HG03378 (cell line): ENCODE results near the gene LRFN4.

ENCODE experiments used
- ATAC-seq: cut with Tn5 transposase; IDR thresholded peaks from one replicate; pipeline ENCODE4 v1.9.1; 2021; ENCODE audit warnings: mild to moderate bottlenecking, moderate library complexity; ENCODE audit not compliant: unreplicated experiment

The LRFN4 gene

DNA sequence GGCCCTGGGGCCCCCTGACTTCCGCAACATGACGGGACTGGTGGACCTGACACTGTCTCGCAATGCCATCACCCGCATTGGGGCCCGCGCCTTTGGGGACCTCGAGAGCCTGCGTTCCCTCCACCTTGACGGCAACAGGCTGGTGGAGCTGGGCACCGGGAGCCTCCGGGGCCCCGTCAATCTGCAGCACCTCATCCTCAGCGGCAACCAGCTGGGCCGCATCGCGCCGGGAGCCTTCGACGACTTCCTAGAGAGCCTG is 992 bp downstream of the LRFN4 start:
- no peak for ATAC-seq

DNA sequence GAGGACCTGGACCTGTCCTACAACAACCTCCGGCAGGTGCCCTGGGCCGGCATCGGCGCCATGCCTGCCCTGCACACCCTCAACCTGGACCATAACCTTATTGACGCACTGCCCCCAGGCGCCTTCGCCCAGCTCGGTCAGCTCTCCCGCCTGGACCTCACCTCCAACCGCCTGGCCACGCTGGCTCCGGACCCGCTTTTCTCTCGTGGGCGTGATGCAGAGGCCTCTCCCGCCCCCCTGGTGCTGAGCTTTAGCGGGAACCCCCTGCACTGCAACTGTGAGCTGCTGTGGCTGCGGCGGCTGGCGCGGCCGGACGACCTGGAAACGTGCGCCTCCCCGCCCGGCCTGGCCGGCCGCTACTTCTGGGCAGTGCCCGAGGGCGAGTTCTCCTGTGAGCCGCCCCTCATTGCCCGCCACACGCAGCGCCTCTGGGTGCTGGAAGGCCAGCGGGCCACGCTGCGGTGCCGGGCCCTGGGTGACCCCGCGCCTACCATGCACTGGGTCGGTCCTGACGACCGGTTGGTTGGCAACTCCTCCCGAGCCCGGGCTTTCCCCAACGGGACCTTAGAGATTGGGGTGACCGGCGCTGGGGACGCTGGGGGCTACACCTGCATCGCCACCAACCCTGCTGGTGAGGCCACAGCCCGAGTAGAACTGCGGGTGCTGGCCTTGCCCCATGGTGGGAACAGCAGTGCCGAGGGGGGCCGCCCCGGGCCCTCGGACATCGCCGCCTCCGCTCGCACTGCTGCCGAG is 1.5 kb downstream of the LRFN4 start:
- no peak for ATAC-seq

GRCh38 chr11:66858939-66859685 is 2.2 kb downstream of the LRFN4 start:
- no peak for ATAC-seq

- ATAC-seq, result no peak
Observed at GRCh38 chr11:66859686-66860448, 3.0 kb downstream of the LRFN4 start.

- no peak for ATAC-seq
Observed at GRCh38 chr11:66860449-66860831, 3.6 kb downstream of the LRFN4 start.

GRCh38 chr11:66861038-66861773 is 4.3 kb downstream of the LRFN4 start:
- no peak for ATAC-seq

- no peak for ATAC-seq
Observed at GRCh38 chr11:66861774-66862558, 5.1 kb downstream of the LRFN4 start.

GRCh38 chr11:66862559-66863037 is 5.7 kb downstream of the LRFN4 start:
- ATAC-seq, result no peak

DNA sequence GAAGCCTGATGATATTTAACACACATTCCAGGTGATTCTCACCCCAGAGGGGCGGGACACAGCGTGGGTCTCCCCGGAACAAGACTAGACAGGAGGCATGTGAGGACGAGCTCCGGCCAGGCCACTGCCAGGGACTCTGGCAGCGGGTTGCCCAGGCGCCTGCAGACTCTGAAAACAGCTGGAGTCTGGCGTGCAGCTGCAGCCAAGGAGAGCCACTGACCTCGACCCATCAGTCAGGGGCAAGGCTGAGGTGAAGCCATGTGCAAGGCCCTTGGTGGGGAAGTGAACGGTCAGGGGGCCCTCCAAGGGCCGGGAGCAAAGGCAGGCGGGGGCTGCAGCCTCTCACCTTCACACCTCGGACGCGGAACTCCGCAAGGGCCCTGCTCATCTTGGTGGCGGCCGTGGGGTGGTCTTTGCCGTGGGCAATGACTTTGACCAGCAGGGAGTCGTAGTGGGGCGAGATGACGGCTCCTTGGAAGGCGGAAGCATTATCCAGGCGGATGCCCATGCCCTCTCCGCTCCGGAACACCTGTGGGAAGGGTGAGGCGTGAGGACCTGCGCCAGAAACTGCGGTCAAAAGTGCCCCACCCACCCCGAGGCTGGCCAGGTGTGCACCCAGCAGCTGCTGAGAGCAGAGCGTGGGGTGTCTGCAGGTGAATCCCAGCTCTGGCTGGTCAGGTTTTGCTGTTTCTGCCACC is 6.7 kb downstream of the LRFN4 start:
- no peak for ATAC-seq

DNA sequence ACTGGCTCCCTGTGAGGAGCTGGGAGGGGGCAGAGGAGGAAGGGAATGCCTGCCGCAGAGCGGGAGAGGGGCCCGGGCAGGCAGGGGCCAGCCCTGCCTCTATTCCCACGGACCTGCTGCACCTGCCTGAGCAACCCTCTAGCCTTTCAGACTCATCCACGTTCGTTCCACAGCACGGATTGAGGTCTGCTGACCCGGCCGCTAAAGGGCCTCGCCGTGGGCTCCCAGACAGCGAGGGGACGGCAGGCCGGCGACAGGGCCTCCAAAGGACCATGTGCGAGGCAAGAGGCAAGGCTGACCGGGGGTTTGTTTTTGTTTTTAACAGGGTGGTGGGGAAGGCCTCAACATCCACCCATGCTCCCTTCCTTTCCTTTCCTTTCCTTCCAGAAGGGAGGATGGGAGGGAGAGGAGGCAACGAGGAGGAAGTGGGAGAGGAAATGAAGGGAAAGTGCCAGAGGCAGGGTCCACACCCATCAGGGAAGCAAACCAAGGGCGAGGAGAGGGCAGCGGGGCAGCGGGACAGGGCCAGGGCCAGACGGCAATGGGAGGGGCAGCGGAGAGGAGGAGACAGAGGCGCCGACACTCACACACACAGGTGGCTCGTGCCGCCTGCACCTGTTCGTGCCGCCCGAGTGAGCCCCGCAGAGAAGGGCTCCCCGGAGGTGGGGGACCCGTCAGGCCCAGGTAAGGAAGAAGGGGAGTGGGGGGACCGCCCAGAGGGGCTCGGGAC is 7.5 kb downstream of the LRFN4 start:
- ATAC-seq, result no peak

DNA sequence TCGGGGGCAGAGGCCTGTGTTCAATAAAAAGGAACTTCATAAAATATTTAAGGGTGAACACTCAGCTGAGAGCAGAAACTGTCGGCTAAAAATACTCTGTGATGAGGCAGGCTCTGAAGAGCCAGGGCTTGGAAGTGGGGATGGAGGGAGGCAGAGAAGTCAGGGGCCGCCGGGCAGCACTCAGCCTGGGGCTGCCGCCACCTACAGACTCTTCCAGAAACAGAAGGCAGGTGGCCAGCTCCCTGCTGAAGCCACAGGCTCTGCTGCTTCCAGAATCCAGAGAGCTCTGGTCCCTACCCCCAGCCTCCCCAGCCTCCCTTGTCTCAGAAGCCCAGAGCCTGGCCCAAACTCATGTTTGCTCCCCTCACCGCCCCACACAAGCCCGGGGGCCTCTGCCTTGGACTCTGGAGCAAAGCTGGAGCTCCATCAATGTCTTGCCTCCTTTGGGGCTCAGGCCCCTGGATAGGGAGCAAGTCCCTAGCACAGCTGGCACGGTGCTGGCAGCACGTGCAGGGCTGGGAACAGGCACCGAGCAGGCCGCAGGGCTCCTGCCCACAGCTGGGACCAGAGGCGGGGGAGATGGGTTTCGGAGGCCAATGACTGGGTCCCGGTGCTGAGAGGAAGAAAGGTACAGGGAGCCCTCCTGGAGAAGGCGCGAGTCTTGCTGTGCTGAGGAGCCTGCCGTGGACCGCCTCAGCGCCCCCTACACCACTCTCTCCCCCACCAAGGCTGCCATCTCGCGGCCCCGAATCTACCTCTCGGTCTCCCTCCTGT is 8.2 kb downstream of the LRFN4 start:
- no peak for ATAC-seq

DNA sequence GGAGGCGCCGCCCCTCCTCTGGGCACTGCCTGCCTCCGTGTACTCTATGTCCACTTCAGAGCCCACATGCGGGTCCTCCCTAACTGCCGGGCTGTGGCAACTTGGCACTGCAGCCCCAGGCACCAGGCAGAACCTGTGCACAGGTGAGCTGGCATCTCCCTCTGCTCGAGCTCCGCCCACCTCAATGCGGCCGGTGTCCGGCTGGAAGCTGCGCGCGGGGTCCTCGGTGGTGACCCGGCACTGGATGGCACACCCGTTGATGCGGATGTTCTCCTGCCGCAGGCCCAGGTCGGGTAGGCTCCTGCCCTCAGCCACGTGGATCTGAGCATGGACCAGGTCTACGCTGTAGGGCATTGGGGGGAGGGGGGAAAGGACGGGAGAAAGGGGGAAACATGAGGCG is 9.1 kb downstream of the LRFN4 start:
- ATAC-seq, result no peak

DNA sequence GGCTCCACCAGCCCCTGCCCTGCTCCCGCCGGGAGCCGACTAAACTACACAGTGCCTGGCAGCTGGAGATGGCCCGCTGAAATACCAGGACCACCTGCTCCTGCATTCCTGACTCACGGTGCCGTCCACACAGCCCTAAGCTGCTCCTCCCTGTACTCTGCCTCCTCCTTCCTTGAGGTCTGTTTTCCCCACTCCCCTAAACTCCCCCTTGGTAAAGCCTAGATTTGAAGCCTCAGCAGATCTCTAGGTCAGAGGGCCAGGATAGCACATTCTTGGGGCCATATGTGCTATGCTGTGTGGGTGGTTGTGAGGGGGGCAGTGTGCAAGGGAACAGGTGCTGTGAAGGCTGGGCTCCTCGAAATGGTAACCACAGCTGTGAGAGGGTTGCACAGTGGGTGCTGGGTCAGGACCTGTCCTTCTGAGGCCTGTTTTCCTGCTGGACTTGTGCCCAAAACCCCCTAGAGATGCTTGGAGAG is 9.7 kb downstream of the LRFN4 start:
- no peak for ATAC-seq

- no peak for ATAC-seq
Observed at GRCh38 chr11:66867425-66868040, 10.7 kb downstream of the LRFN4 start.

DNA sequence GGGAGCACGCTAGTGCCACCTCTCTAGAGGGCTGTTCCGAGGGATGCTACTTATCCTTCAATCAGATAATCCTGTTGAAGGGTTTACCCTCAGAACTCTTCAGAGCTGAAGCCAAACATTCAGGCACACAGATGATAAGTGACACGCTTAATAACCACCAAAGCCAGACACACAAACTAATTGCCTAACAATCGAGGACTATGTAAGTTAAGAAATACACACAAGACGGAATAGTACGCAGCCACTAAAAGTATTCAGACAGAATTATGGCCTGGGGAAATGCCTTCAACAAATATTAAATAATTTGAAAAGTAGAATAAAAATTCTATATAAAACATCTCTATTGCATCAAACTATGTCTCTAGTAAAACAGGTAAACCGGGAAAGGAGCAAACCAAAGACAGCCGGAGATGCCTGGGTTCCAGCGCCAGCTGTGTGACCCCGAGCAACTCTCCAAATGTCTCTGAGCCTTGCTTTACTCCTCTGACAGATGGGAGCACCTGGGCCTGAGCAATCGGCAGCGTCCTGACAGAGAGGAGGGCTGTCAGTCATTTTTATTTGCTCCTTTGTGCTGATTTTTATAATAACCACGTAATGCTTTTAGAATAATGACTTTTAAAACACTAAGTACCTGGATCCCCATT is 11.3 kb downstream of the LRFN4 start:
- ATAC-seq, result no peak

DNA sequence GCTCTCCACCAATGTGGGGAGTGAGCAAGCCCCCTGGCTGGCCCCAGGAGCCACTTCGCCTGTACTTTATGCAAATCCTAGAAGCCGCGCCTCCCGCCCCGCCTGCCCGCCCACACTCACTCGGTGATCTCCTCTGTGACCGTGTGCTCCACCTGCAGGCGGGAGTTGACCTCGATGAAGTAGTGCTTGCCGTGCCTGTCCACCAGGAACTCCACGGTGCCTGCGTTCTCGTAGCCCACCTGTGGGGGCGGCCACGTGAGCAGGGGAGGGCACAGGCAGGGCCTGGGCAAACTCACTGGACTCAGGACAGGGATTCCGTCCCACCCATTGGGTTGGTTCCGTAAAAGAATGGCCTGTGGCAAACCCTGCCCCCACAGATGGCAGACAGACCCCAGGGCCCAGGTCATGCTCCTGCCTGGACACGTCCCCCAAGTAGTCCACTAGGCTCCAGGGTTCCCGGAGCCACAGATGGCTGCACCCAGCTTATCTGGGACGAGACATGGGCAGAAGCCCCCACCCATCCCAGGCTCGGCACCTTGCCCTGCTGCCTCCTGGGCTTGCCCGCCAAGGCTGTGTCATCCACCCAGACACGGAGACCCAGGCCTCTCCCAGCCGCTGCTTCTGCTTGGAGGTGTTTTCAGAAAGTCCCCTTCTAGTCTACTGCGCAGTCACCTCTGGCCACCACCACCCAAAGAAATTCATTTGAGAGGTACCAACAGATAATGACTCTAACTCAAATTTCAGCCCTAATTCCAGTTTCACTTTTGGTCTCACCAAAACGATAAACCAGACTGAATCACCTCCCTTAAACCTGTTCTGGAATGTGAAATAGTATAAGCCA is 12.1 kb downstream of the LRFN4 start:
- no peak for ATAC-seq

DNA sequence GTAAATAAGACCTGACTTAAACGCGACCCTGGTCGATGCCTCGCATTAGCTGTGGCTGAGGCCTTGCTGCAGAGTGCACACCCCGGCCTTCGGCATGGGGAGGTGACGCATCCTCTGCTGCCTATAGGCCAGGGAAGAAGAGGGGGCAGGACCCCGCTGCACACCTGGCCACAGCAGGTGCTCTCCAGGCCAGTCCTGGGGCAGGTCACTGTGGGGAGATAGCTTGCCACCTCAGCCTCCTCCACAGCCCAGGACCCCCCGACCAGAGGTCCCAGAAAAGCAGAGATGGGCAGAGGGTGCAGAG is 12.7 kb downstream of the LRFN4 start:
- ATAC-seq, result no peak
